ENCODE data around the gene KIF26B.

The KIF26B gene

GRCh38 chr1:245458761-245459174 is 304.0 kb downstream of the KIF26B start:
- H3K27me3 ChIP-seq, result no peaks in the 10 kb centered on the region
- H4K20me1 ChIP-seq, result no peaks in the 10 kb centered on the region
- no peaks in the 10 kb centered on the region for H3K9me3 ChIP-seq (replicated peaks in 1 of 11)
- peak overlapping the region in 4 of 11 experiments; percentile 51 to 73 (median 66); a peak in 9 of 22 replicates for H3K4me2 ChIP-seq
- H3K36me3 ChIP-seq, result no peaks in the 10 kb centered on the region
- H3K4me1 ChIP-seq, result peaks cover 0 to 26% (median 6%) of the 10 kb centered on the region in 10 experiments; a peak in 9 of 20 replicates
- H3K9ac ChIP-seq, result peak overlapping the region in 1 of 11 experiments; percentile 8; a peak in 1 of 22 replicates
- peak overlapping the region in 1 of 11 experiments; percentile 23; a peak in 1 of 22 replicates for H3K27ac ChIP-seq
- H3K4me3 ChIP-seq, result no peak overlapping the region
- TF ChIP-seq Cebpa-rat (IDR thresholded peaks at IDR 0.05), result no peak

- Histone ChIP-seq H3K4me3 (no peak overlapping the region), H3K27me3 (no peaks in the 10 kb centered on the region), H3K36me3 (no peaks in the 10 kb centered on the region), H3K27ac (peak overlapping the region in 2 of 11 experiments; percentile 27 to 37; a peak in 2 of 22 replicates), H3K4me1 (peaks cover 0 to 26% (median 6%) of the 10 kb centered on the region in 10 experiments; a peak in 9 of 20 replicates), H3K4me2 (peak overlapping the region in 5 of 11 experiments; percentile 51 to 73 (median 60); a peak in 10 of 22 replicates), H4K20me1 (no peaks in the 10 kb centered on the region), H3K9me3 (replicated peaks in 1 of 11) (no peaks in the 10 kb centered on the region), H3K9ac (no peak overlapping the region)
- no peak for TF ChIP-seq Cebpa-rat (IDR thresholded peaks at IDR 0.05)
These were observed 304.8 kb downstream of the KIF26B start for GRCh38 chr1:245459621-245460020.

- no peaks in the 10 kb centered on the region for H3K27me3 ChIP-seq
- no peaks in the 10 kb centered on the region for H4K20me1 ChIP-seq
- no peak overlapping the region for H3K4me2 ChIP-seq
- H3K9me3 ChIP-seq (replicated peaks in 1 of 11), result no peaks in the 10 kb centered on the region
- H3K36me3 ChIP-seq, result no peaks in the 10 kb centered on the region
- no peak overlapping the region for H3K27ac ChIP-seq
- no peak for TF ChIP-seq Cebpa-rat (IDR thresholded peaks at IDR 0.05)
- no peak overlapping the region for H3K4me3 ChIP-seq
- H3K9ac ChIP-seq, result no peak overlapping the region
- peaks cover 0 to 26% (median 6%) of the 10 kb centered on the region in 10 experiments; a peak in 9 of 20 replicates for H3K4me1 ChIP-seq
These were observed 306.9 kb downstream of the KIF26B start for GRCh38 chr1:245461681-245462080.

DNA sequence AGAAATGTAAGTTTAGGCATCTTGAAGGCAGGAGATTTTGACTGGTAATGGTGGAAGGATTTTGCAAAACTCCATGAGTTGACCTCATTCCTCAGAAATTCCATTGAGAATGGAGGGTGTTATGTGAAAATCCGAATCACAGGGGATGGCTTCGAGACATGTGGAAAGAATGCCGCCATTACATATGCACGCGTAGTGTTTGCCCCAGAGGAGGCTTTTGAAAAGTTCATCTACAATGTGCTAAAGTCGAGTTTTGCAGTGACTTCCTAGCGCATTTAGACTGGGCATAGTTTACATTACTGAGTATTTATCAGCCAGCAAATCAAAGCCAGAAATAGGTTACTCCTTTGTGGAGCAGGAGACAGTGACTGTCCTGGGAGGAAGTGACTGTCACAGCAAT is 307.4 kb downstream of the KIF26B start:
- H3K27ac ChIP-seq, result no peak overlapping the region
- H3K9me3 ChIP-seq (replicated peaks in 1 of 11), result no peaks in the 10 kb centered on the region
- H3K27me3 ChIP-seq, result no peaks in the 10 kb centered on the region
- peaks cover 0 to 26% (median 6%) of the 10 kb centered on the region in 10 experiments; a peak in 9 of 20 replicates for H3K4me1 ChIP-seq
- no peaks in the 10 kb centered on the region for H4K20me1 ChIP-seq
- no peak overlapping the region for H3K9ac ChIP-seq
- no peak overlapping the region for H3K4me2 ChIP-seq
- H3K36me3 ChIP-seq, result no peaks in the 10 kb centered on the region
- H3K4me3 ChIP-seq, result no peak overlapping the region
- no peak for TF ChIP-seq Cebpa-rat (IDR thresholded peaks at IDR 0.05)

- Histone ChIP-seq H3K4me1 (peaks cover 0 to 17% (median 6%) of the 10 kb centered on the region in 10 experiments; a peak in 9 of 20 replicates), H3K9ac (no peak overlapping the region), H4K20me1 (no peaks in the 10 kb centered on the region), H3K4me2 (no peak overlapping the region), H3K27ac (no peak overlapping the region), H3K27me3 (no peaks in the 10 kb centered on the region), H3K9me3 (replicated peaks in 1 of 11) (no peaks in the 10 kb centered on the region), H3K4me3 (no peak overlapping the region), H3K36me3 (no peaks in the 10 kb centered on the region)
- no peak for TF ChIP-seq Cebpa-rat (IDR thresholded peaks at IDR 0.05)
These were observed 308.8 kb downstream of the KIF26B start for GRCh38 chr1:245463392-245464165.

DNA sequence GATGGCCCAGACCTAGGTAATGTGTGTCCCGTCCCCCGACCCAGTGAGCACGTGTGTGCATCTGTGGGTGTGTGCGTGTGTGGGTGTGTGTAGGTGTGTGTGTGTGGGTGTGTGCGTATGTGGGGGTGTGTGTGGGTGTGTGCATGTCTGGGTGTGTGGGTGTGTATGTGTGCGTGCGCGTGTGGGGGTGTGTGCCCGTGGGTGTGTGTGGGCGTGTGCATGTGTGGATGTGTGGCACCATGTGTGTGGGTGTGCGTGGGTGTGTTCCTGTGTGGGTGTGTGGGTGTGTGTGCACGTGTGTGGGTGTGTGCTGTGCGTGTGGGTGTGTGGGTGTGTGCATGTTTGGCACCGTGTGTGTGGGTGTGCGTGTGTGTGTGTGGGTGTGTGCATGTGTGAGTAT is 309.5 kb downstream of the KIF26B start:
- H4K20me1 ChIP-seq, result no peaks in the 10 kb centered on the region
- no peaks in the 10 kb centered on the region for H3K27me3 ChIP-seq
- H3K9ac ChIP-seq, result no peak overlapping the region
- no peaks in the 10 kb centered on the region for H3K9me3 ChIP-seq (replicated peaks in 1 of 11)
- TF ChIP-seq Cebpa-rat (IDR thresholded peaks at IDR 0.05), result no peak
- H3K4me1 ChIP-seq, result peaks cover 0 to 9% (median 3%) of the 10 kb centered on the region in 10 experiments; a peak in 9 of 20 replicates
- H3K4me3 ChIP-seq, result no peak overlapping the region
- no peak overlapping the region for H3K27ac ChIP-seq
- H3K4me2 ChIP-seq, result no peak overlapping the region
- no peaks in the 10 kb centered on the region for H3K36me3 ChIP-seq

DNA sequence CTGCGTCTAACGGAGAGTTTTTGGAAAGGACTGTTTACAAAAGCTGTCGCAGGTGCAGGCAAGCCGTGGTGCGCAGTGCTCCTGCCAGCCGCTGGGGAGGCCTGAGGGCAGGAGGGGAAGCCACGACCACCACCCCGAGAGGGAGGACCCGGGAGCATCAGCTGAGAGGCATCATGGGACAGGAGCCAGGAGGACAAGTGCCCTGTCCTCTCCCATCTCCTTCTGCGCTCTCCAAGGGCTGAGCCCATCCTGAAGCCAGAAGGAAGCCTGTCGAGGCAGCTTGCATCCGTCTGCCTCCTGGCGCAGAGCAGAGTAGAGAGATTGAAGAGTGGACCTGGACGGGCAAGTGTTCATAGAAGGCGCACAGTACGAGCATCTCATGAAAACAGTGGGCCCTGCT is 310.9 kb downstream of the KIF26B start:
- H3K27ac ChIP-seq, result no peak overlapping the region
- H3K27me3 ChIP-seq, result no peaks in the 10 kb centered on the region
- no peaks in the 10 kb centered on the region for H3K4me1 ChIP-seq
- H3K36me3 ChIP-seq, result no peaks in the 10 kb centered on the region
- no peak overlapping the region for H3K9ac ChIP-seq
- H4K20me1 ChIP-seq, result no peaks in the 10 kb centered on the region
- H3K9me3 ChIP-seq (replicated peaks in 1 of 11), result no peaks in the 10 kb centered on the region
- TF ChIP-seq Cebpa-rat (IDR thresholded peaks at IDR 0.05), result no peak
- no peak overlapping the region for H3K4me3 ChIP-seq
- no peak overlapping the region for H3K4me2 ChIP-seq

GRCh38 chr1:245466261-245466660 is 311.5 kb downstream of the KIF26B start:
- Histone ChIP-seq H3K4me1 (no peaks in the 10 kb centered on the region), H3K9ac (no peak overlapping the region), H3K4me3 (no peak overlapping the region), H3K36me3 (no peaks in the 10 kb centered on the region), H3K27me3 (no peaks in the 10 kb centered on the region), H3K27ac (no peak overlapping the region), H3K4me2 (no peak overlapping the region), H3K9me3 (replicated peaks in 1 of 11) (no peaks in the 10 kb centered on the region), H4K20me1 (no peaks in the 10 kb centered on the region)
- no peak for TF ChIP-seq Cebpa-rat (IDR thresholded peaks at IDR 0.05)

DNA sequence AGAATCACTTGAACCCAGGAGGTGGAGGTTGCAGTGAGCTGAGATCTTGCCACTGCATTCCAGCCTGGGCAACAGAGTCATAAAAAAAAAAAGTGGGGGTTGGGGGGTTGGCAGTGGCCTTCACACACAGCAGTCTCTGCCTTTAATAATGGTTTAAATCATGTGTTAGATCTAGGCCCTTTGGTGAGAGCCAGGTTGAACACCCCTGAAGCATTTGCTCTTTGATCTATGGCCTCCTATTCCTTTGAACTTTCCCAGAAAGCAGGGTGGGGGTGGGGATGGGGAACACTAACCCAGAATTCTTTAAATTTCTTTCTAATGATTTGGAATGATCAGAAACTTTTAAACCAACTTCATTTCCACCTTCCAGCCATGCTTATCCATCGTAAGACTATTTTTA is 313.0 kb downstream of the KIF26B start:
- no peak overlapping the region for H3K4me2 ChIP-seq
- no peaks in the 10 kb centered on the region for H3K36me3 ChIP-seq
- H3K27ac ChIP-seq, result no peak overlapping the region
- no peak overlapping the region for H3K9ac ChIP-seq
- no peak for TF ChIP-seq Cebpa-rat (IDR thresholded peaks at IDR 0.05)
- no peak overlapping the region for H3K4me3 ChIP-seq
- H3K9me3 ChIP-seq (replicated peaks in 1 of 11), result no peaks in the 10 kb centered on the region
- H4K20me1 ChIP-seq, result no peaks in the 10 kb centered on the region
- no peaks in the 10 kb centered on the region for H3K27me3 ChIP-seq
- no peaks in the 10 kb centered on the region for H3K4me1 ChIP-seq

GRCh38 chr1:245469006-245469405 is 314.2 kb downstream of the KIF26B start:
- Histone ChIP-seq H3K9ac (no peak overlapping the region), H4K20me1 (no peaks in the 10 kb centered on the region), H3K9me3 (replicated peaks in 1 of 11) (no peaks in the 10 kb centered on the region), H3K4me2 (no peak overlapping the region), H3K27ac (no peak overlapping the region), H3K4me1 (peaks cover 0 to 9% (median 0%) of the 10 kb centered on the region in 10 experiments; a peak in 3 of 20 replicates), H3K36me3 (no peaks in the 10 kb centered on the region), H3K4me3 (no peak overlapping the region), H3K27me3 (no peaks in the 10 kb centered on the region)
- no peak for TF ChIP-seq Cebpa-rat (IDR thresholded peaks at IDR 0.05)
